Endothelial cell of umbilical vein (primary cell): ENCODE measurements around the gene ZNF687.

Experiments used
- EZH2 ChIP-seq: IDR thresholded peaks from 2 replicates; pipeline ENCODE4 v1.6.1; 2012; ENCODE audit warnings: borderline replicate concordance, low read depth, mild to moderate bottlenecking, moderate library complexity, low read length, inconsistent platforms; ENCODE audit not compliant: severe bottlenecking
- FOS ChIP-seq: IDR thresholded peaks from 2 replicates; pipeline ENCODE4 v1.6.1; 2011; ENCODE audit warnings: mild to moderate bottlenecking, low read length, moderate library complexity, borderline replicate concordance; ENCODE audit not compliant: insufficient read depth
- GATA2 ChIP-seq: IDR thresholded peaks from 2 replicates; pipeline ENCODE4 v1.7.0; 2011; ENCODE audit warnings: low read depth, mild to moderate bottlenecking, moderate library complexity, mixed read lengths, low read length; ENCODE audit not compliant: insufficient read length, insufficient read depth
- MAX ChIP-seq: IDR thresholded peaks from 2 replicates; pipeline ENCODE4 v1.6.1; 2011; ENCODE audit not compliant: insufficient read depth, insufficient read length
- MYC ChIP-seq: IDR thresholded peaks from one replicate; pipeline ENCODE4 v1.6.1; 2011; ENCODE audit warnings: mild to moderate bottlenecking, low read depth, low read length
- POLR2A ChIP-seq: IDR thresholded peaks from 2 replicates; pipeline ENCODE4 v1.6.1; 2012; ENCODE audit warnings: low read depth, mild to moderate bottlenecking, control low read depth, low read length
- POLR2AphosphoS5 ChIP-seq: IDR thresholded peaks from 2 replicates; pipeline ENCODE4 v1.6.1; 2012; ENCODE audit warnings: low read depth, mild to moderate bottlenecking, control low read depth, low read length, moderate library complexity; ENCODE audit not compliant: insufficient read depth
- TF ChIP-seq, protein P1 (sequence below), 2 donors: IDR thresholded peaks; 1 replicate in 1 of 2; 2 replicates in 1 of 2; pipeline ENCODE4 v1.5.1; 2011; ENCODE audit warnings: low read length in 2 of 2, mild to moderate bottlenecking in 2 of 2, moderate library complexity in 2 of 2, control low read depth in 1 of 2, inconsistent platforms in 1 of 2, low read depth in 1 of 2; ENCODE audit not compliant: insufficient read depth in 1 of 2; ENCODE audit errors: extremely low read depth in 1 of 2

DNA sequence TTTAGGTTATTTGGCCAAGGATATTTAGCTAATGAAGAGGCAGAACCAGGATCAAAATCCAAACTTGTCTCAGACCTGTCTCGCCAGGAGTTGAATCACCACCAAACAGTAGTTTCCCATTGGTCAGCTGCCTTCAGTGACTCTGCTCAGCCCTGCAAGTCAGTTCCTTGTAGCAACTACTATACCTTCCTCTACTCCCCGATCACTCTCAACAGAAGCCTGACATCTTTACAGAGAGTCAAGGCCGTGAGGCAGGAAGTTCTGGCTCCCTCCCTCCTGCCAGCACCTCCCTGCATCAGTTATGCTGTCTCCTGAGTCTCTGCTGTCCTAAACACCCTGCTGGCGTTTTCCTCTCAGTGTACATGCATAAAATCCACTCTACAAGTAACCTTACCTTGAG is 14.3 kb upstream of the ZNF687 start:
- TF ChIP-seq POLR2A (no peak), MYC (no peak), EZH2 (no peak), FOS (no peak), GATA2 (no peak), MAX (no peak), POLR2AphosphoS5 (no peak)
- TF ChIP-seq, protein P1, sequence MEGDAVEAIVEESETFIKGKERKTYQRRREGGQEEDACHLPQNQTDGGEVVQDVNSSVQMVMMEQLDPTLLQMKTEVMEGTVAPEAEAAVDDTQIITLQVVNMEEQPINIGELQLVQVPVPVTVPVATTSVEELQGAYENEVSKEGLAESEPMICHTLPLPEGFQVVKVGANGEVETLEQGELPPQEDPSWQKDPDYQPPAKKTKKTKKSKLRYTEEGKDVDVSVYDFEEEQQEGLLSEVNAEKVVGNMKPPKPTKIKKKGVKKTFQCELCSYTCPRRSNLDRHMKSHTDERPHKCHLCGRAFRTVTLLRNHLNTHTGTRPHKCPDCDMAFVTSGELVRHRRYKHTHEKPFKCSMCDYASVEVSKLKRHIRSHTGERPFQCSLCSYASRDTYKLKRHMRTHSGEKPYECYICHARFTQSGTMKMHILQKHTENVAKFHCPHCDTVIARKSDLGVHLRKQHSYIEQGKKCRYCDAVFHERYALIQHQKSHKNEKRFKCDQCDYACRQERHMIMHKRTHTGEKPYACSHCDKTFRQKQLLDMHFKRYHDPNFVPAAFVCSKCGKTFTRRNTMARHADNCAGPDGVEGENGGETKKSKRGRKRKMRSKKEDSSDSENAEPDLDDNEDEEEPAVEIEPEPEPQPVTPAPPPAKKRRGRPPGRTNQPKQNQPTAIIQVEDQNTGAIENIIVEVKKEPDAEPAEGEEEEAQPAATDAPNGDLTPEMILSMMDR (IDR thresholded peaks at IDR 0.05; ENCODE audit: extremely low read depth in 1 of 2, insufficient read depth in 1 of 2, low read depth in 1 of 2, low read length in 2 of 2), result no peak
